Endothelial cell of umbilical vein (primary cell): ENCODE results near the gene LGR4. TPM values are rescaled to one million over a fixed set of nuclear protein-coding genes. Genes with fewer than 3 reads are reported as not detected.

Source experiments
- BruUV-seq: library from RNA; stranded (reverse); fragments of 400-500 nt; replicated peaks from 2 replicates; lab custom pipeline; 2021; lab: Mats Ljungman, UMichigan
- CTCF ChIA-PET: fragments of 300-600, 350-600 bp; sonication (Branson Sonifier 250); formaldehyde crosslinking; loops from one replicate; lab custom pipeline; 2021; ENCODE audit warnings: antibody characterized with exemption, inconsistent platforms; lab: Charles Lee
- POLR2A ChIA-PET: fragments of 300-600, 350-600 bp; sonication (Branson Sonifier 250); formaldehyde crosslinking; loops from one replicate; lab custom pipeline; 2021; ENCODE audit warnings: antibody characterized with exemption, inconsistent platforms; lab: Charles Lee
- DNase-seq: peaks from one replicate; pipeline ENCODE4 v3.0.0-alpha.2; 2011; ENCODE audit warnings: low read depth, low spot score
- FAIRE-seq: peaks from 2 replicates; lab custom pipeline; 2011; peaks lifted over from hg19 to GRCh38; lab: Jason Lieb, UNC
- H2AFZ ChIP-seq: 2 replicates; pipeline ENCODE4 v1.6.0; 2012; ENCODE audit warnings: low read depth, low read length, control low read depth, inconsistent platforms
- H3K27ac ChIP-seq: 2 replicates; pipeline ENCODE4 v1.5.1; 2011; ENCODE audit warnings: low read depth, mild to moderate bottlenecking, control low read depth, low read length, moderate library complexity; ENCODE audit not compliant: insufficient read depth
- H3K27me3 ChIP-seq, 2 experiments: 2 replicates each; pipeline versions ENCODE4 v1.6.0 to v1.6.1; 2011; ENCODE audit warnings: low read length in 2 of 2, mixed read lengths in 1 of 2; ENCODE audit not compliant: control insufficient read depth in 2 of 2, insufficient read depth in 2 of 2
- H3K36me3 ChIP-seq, 2 experiments: 2 replicates in 1 of 2; 3 replicates in 1 of 2; pipeline ENCODE4 v1.5.1; 2011; ENCODE audit warnings: low read length in 2 of 2, mild to moderate bottlenecking in 1 of 2, moderate library complexity in 1 of 2; ENCODE audit not compliant: control insufficient read depth in 2 of 2, insufficient read depth in 2 of 2; ENCODE audit errors: extremely low read depth in 1 of 2
- H3K4me1 ChIP-seq: 3 replicates; pipeline ENCODE4 v1.5.1; 2011; ENCODE audit warnings: mild to moderate bottlenecking, low read length; ENCODE audit not compliant: control insufficient read depth, insufficient read depth; ENCODE audit errors: extremely low read depth
- H3K4me2 ChIP-seq: 2 replicates; pipeline ENCODE4 v1.6.1; 2011; ENCODE audit warnings: low read length, control low read depth, mixed read lengths; ENCODE audit not compliant: insufficient read depth
- H3K4me3 ChIP-seq, 3 experiments: fragments of 200-600 bp in 1 of 3; sonication (generic), shearing (Covaris generic) in 1 of 3; replicated peaks in 1 of 3; 2 replicates each; pipeline ENCODE4 v1.5.1; 2011 to 2016; ENCODE audit warnings: control low read depth in 3 of 3, low read length in 3 of 3, mild to moderate bottlenecking in 2 of 3, inconsistent platforms in 1 of 3, low read depth in 1 of 3, moderate library complexity in 1 of 3; ENCODE audit not compliant: insufficient read depth in 1 of 3
- H3K79me2 ChIP-seq: 2 replicates; pipeline ENCODE4 v1.6.0; 2012; ENCODE audit warnings: low read length, inconsistent platforms; ENCODE audit not compliant: control insufficient read depth, insufficient read depth
- H3K9ac ChIP-seq: replicated peaks from 2 replicates; pipeline ENCODE3; 2011; ENCODE audit warnings: low read length, control low read depth; ENCODE audit not compliant: insufficient read depth; ENCODE audit errors: extremely low read depth
- H3K9me1 ChIP-seq: replicated peaks from 3 replicates; pipeline ENCODE4 v1.6.0; 2011; ENCODE audit warnings: mild to moderate bottlenecking, low read length; ENCODE audit not compliant: control insufficient read depth, insufficient read depth; ENCODE audit errors: extremely low read depth
- H3K9me3 ChIP-seq: replicated peaks from 2 replicates; pipeline ENCODE4 v1.5.1; 2012; ENCODE audit warnings: low read length, inconsistent platforms; ENCODE audit not compliant: control insufficient read depth, insufficient read depth
- H4K20me1 ChIP-seq: replicated peaks from 2 replicates; pipeline ENCODE3; 2011; ENCODE audit warnings: mild to moderate bottlenecking, low read length; ENCODE audit not compliant: control insufficient read depth, insufficient read depth; ENCODE audit errors: extremely low read depth
- EZH2 ChIP-seq: IDR thresholded peaks from 2 replicates; pipeline ENCODE4 v1.6.1; 2012; ENCODE audit warnings: borderline replicate concordance, low read depth, mild to moderate bottlenecking, moderate library complexity, low read length, inconsistent platforms; ENCODE audit not compliant: severe bottlenecking
- FOS ChIP-seq: IDR thresholded peaks from 2 replicates; pipeline ENCODE4 v1.6.1; 2011; ENCODE audit warnings: mild to moderate bottlenecking, low read length, moderate library complexity, borderline replicate concordance; ENCODE audit not compliant: insufficient read depth
- GATA2 ChIP-seq: IDR thresholded peaks from 2 replicates; pipeline ENCODE4 v1.7.0; 2011; ENCODE audit warnings: low read depth, mild to moderate bottlenecking, moderate library complexity, mixed read lengths, low read length; ENCODE audit not compliant: insufficient read length, insufficient read depth
- JUN ChIP-seq: IDR thresholded peaks from 2 replicates; pipeline ENCODE4 v1.6.1; 2011; ENCODE audit warnings: borderline replicate concordance, low read depth; ENCODE audit not compliant: insufficient read length, insufficient read depth
- MYC ChIP-seq: IDR thresholded peaks from one replicate; pipeline ENCODE4 v1.6.1; 2011; ENCODE audit warnings: mild to moderate bottlenecking, low read depth, low read length
- POLR2A ChIP-seq: IDR thresholded peaks from 2 replicates; pipeline ENCODE4 v1.6.1; 2012; ENCODE audit warnings: low read depth, mild to moderate bottlenecking, control low read depth, low read length
- POLR2AphosphoS5 ChIP-seq: IDR thresholded peaks from 2 replicates; pipeline ENCODE4 v1.6.1; 2012; ENCODE audit warnings: low read depth, mild to moderate bottlenecking, control low read depth, low read length, moderate library complexity; ENCODE audit not compliant: insufficient read depth
- dilution Hi-C: fragments of 300-500 bp; cut with MboI; formaldehyde crosslinking; loops from one replicate; pipeline ENCODE4 v1.15.0; 2019; ENCODE audit warnings: low sequenced_read_pairs; ENCODE audit not compliant: extremely low pct_ligation_motif_present
- intact Hi-C: fragments of 100-400 bp; cut with micrococcal nuclease; formaldehyde crosslinking; loops from one replicate; pipeline ENCODE4 v1.10.0; 2022
- polyA plus RNA-seq, 4 experiments: library from polyadenylated mRNA; depleted of rRNA in 3 of 4; stranded (reverse) in 3 of 4; unstranded in 1 of 4; fragments of >200 nt; gene quantifications; 2 replicates each; pipeline versions ENCODE4 v1.2.1 to v1.2.3, GENCODE V29; 2011 to 2012; ENCODE audit warnings: missing spikeins in 1 of 4
- total RNA-seq: library from RNA; stranded (reverse); gene quantifications from 2 replicates; pipeline ENCODE4 v1.2.3, GENCODE V29; 2021
- TF ChIP-seq, protein P1 (sequence below), 2 donors: IDR thresholded peaks; 1 replicate in 1 of 2; 2 replicates in 1 of 2; pipeline ENCODE4 v1.5.1; 2011; ENCODE audit warnings: low read length in 2 of 2, mild to moderate bottlenecking in 2 of 2, moderate library complexity in 2 of 2, control low read depth in 1 of 2, inconsistent platforms in 1 of 2, low read depth in 1 of 2; ENCODE audit not compliant: insufficient read depth in 1 of 2; ENCODE audit errors: extremely low read depth in 1 of 2
- TF ChIP-seq, protein P2 (sequence below): IDR thresholded peaks from 2 replicates; pipeline ENCODE4 v1.6.1; 2011; ENCODE audit not compliant: insufficient read depth, insufficient read length

The LGR4 gene
- total and polyA plus RNA-seq, 2 donors (not counting 3 experiments of a cell fraction or from before 2014, with no cell fraction given), result 1.3 to 3.1 TPM

DNA sequence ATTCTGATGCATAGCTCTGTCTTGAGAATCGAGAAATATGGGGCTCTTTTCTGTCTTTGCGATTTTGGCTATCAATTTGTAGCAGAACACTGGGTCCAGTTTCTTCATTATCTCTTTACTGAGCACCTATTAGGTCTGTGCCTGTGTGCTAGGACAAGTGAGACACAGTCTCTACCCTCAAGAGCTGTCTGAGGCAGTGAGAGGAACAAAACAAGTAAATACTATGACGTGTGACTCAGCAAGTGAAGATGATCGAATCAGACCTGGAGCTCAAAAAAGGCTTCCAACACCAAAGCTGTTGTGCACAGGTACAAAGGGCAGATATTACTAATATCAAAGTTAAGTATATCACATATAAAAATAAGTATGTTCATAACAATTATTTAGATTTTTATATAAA, 52.4 kb downstream of the LGR4 start:
- Histone ChIP-seq H3K9ac (no peak overlapping the region), H3K79me2 (no peaks in the 10 kb centered on the region), H3K9me1 (no peaks in the 10 kb centered on the region), H3K4me3 (no peak overlapping the region), H3K4me1 (no peaks in the 10 kb centered on the region), H3K27me3 (no peaks in the 10 kb centered on the region), H3K9me3 (no peaks in the 10 kb centered on the region), H2AFZ (no peak overlapping the region), H4K20me1 (no peaks in the 10 kb centered on the region), H3K36me3 (no peaks in the 10 kb centered on the region), H3K4me2 (no peak overlapping the region), H3K27ac (no peak overlapping the region)
- dilution Hi-C loops, result no loop called here
- intact Hi-C loops, result no loop called here
- DNase-seq, result no peak
- FAIRE-seq, result no peak
- ChIA-PET CTCF (interaction anchor here (1.5 kb wide), 1 partner anchor 46 kb away, joined by 3 read pairs; no protein-coding TSS in a partner anchor), POLR2A (interaction anchor here (0.6 kb wide), 1 partner anchor 1249 kb away, joined by 3 read pairs; no protein-coding TSS in a partner anchor)
- BruUV-seq, result no TSS peak
- TF ChIP-seq MYC, result no peak
- no peak for TF ChIP-seq EZH2
- TF ChIP-seq POLR2A, result no peak
- TF ChIP-seq FOS, result no peak
- TF ChIP-seq, protein P1, sequence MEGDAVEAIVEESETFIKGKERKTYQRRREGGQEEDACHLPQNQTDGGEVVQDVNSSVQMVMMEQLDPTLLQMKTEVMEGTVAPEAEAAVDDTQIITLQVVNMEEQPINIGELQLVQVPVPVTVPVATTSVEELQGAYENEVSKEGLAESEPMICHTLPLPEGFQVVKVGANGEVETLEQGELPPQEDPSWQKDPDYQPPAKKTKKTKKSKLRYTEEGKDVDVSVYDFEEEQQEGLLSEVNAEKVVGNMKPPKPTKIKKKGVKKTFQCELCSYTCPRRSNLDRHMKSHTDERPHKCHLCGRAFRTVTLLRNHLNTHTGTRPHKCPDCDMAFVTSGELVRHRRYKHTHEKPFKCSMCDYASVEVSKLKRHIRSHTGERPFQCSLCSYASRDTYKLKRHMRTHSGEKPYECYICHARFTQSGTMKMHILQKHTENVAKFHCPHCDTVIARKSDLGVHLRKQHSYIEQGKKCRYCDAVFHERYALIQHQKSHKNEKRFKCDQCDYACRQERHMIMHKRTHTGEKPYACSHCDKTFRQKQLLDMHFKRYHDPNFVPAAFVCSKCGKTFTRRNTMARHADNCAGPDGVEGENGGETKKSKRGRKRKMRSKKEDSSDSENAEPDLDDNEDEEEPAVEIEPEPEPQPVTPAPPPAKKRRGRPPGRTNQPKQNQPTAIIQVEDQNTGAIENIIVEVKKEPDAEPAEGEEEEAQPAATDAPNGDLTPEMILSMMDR (IDR thresholded peaks at IDR 0.05; ENCODE audit: extremely low read depth in 1 of 2, insufficient read depth in 1 of 2, low read depth in 1 of 2, low read length in 2 of 2), result no peak
- TF ChIP-seq JUN, result no peak
- no peak for TF ChIP-seq POLR2AphosphoS5
- no peak for TF ChIP-seq GATA2
- TF ChIP-seq, protein P2, sequence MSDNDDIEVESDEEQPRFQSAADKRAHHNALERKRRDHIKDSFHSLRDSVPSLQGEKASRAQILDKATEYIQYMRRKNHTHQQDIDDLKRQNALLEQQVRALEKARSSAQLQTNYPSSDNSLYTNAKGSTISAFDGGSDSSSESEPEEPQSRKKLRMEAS, result no peak
